HG03045 (cell line): Measurements from ENCODE around the gene DCLK2.
A peak's percentile ranks its signal among the peaks of the same experiment; 100 is the strongest.

Experiments
- ATAC-seq: cut with Tn5 transposase; IDR thresholded peaks from one replicate; pipeline ENCODE4 v1.9.1; 2021; ENCODE audit warnings: mild to moderate bottlenecking, moderate library complexity; ENCODE audit not compliant: unreplicated experiment

Gene DCLK2

DNA sequence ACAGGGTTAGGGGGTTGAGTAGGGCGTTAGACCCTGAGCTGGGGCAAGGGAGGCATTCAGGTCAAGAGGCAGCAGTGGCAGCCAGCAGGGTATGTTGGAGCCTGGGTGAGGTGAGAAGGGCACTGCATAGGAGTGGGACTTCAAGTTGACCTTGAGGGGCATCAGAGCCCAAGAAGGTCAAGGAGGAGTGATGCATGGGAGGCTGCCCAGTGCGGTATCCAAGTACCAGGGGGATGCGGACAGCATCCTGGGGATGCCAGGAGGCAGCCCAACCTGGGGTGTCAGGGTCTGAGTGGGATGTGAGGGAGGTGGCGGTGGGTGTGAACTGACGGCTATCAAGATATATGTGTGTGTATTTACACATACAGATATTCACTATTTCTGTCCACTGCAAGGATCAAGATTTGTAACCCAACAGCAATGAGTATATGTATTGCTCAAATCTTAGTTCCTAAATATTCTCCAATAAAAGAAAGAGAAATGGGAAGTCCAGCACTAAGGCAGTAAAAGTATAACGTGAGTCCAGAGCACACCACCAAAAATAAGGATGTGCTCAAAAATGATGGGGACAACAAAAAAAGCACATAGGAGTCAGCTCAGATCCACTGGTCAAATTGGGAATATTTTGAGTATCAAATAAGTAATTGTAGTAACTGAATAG lies 9.8 kb upstream of the DCLK2 start:
- no peak for ATAC-seq

DNA sequence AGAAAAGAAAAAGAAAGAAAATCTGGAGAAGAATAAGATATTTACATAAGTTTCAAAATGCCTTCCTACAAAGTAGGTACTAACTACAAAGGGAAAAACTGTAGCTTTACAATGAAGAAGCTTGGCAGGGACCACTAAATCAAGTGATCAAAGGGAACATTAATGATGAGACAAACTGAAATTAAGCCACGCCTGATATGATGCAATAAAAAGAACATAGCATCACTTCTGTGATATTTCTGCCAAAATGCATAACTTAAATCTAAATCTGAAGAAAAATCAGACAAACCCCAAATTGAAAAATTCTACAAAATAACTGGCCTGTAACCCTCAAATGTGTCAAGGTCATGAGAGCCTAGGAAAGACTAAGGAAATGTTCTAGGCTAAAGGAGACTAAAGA lies 8.9 kb upstream of the DCLK2 start:
- ATAC-seq, result no peak

DNA sequence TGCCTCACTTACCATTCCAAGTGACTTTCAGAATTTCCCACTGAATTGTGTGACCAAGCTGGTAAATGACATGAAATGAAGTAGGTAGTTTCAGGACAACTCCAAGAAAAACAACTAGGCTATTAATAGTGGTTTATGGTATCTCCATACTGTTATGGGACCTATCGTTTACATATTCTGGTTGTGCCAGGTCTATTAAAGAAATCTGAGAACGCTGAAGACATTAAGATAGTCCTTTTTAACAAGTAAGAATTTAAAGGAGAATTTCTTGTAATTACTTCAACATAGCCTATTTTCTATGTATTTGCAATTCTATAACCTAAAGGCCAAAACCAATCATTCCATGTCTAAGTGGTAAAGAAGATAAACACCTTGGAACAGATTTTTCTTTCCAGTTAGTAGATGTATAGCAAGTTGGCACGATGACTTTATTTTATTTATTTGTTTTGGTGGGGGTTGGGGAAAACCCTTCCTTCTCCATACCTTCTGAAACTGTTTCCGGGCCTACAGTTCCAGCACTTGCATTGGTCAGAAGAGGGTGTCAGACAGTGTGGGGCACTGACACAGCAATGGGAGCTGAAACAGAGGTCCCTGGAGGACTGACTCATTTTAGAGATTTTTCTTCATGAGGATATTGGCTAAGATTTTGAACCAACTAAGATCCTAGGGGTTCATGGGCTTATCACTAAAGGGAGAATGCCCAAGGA lies 7.6 kb upstream of the DCLK2 start:
- ATAC-seq, result no peak

DNA sequence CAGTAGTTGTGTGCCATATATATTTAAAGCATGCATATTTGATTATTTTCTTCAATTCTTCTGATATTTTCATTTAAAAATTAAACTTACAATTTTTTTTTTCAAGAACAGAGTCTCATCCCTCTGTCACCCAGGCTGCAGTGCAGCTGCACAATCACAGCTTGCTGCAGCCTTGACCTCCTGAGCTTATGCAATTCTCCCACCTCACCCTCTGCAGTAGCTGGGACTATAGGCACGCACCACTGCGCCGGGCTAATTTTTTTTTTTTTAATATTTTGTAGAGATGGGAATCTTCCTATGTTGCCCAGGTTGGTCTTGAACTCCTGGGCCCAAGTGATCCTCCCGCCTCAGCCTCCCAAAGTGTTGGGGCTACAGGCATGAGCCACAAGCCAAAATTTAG lies 5.8 kb upstream of the DCLK2 start:
- no peak for ATAC-seq

DNA sequence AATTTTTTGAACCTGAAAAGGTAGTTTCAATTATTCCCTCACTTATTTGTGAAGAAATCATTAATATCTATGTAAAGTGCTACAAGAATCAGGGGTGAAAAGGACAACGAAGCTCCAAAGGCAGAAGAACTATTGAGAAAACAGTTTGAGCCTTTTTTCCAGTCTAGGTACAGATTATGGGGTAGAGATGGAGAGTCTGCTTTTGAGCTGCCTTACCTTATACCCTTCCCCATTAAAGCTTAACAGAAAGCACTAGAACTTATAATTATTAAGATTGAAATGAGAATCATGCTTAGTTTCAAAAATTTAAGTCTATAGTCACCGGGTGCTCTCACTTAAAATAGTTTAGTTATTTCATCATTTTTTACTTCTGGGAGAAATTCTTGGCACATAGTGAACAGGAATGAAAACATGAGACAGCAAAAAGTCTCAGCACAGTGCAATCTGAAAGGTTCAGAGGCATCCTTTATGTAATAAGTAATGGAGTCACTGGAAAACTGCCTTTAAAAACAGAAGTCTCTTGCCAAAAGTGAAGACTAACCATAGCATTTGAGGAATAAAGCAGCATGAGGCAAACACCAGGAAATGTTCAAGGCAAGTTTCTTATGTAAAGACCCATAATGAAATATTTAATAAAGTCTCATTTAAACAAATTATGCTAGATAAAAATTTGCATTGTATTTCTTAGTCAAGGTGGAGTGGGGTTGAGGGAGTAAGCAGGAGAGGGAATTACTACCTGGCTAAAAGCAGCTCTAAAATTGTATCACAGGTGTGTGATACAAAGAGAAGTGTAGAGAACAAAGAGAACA lies 5.1 kb upstream of the DCLK2 start:
- no peak for ATAC-seq

DNA sequence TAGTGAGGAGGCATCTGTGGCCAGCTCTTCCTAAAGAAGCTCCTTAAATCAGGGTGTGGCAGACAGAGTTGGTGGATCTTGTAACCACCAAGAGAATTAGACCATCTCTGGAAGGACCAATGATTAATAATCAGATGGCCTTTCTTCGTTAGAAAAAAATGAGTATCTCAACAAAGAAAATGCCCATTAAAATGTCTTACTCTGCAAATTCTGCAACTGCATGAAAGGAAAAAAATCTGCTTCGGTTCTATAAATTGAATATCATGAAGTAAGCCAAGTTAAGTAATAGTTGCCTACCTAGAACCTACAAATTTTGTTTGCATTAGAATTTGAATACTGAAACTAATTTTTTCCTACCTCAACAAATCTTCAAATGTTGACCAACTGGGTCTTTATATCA lies 4.2 kb upstream of the DCLK2 start:
- ATAC-seq, result no peak

DNA sequence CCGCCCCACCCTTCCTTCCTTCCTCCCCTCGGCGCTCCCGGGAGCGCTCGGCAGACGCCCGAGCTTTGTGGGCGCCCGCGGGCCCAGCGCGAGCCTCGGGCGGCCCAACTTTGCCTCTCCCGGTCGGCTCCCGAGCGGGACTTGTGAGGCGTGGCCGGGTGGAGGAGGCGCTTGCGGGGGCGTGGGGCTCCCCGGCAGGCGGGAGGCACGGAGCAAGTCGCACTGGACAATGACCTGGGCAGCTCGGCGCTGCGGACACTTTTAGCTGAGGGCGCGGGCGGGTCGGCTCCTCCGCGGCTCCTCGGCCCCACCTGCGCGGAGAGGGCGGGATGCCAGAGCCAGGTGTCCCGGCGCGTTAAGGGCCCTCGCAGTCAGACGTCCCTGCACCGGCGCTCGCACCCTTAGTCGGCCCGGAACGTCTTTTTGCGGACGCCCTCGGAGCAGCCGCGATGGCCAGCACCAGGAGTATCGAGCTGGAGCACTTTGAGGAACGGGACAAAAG lies 385 bp downstream of the DCLK2 start:
- no peak for ATAC-seq

DNA sequence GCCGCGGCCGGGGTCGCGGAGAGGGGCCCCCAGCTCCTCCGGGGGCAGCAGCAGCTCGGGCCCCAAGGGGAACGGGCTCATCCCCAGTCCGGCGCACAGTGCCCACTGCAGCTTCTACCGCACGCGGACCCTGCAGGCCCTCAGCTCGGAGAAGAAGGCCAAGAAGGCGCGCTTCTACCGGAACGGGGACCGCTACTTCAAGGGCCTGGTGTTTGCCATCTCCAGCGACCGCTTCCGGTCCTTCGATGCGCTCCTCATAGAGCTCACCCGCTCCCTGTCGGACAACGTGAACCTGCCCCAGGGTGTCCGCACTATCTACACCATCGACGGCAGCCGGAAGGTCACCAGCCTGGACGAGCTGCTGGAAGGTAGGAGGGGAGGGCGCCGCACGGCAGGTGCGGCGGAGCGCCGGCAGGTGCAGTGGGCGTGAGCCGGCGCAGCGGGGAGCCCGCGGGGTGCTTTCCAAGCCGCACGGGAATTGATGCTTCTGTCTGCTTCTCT lies 886 bp downstream of the DCLK2 start:
- no peak for ATAC-seq

DNA sequence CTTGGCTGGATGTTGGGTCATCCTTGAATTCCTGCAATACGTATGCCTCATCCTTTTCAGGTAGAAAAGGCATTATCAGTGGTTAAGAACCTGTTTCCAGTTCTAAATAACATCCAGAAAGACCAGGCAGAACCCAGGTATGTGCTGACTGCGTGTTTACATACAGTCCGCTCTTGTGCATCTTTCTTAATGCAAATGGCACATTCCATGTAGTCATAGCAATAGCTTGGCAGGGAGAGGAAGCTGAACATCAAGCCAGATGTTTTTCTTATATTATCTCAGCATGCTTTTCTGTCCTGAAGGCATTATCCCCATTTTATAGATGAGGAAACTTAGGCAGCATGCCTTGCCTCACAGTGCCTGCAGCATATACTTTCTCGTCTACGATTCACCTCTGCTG lies 2.1 kb downstream of the DCLK2 start:
- no peak for ATAC-seq

DNA sequence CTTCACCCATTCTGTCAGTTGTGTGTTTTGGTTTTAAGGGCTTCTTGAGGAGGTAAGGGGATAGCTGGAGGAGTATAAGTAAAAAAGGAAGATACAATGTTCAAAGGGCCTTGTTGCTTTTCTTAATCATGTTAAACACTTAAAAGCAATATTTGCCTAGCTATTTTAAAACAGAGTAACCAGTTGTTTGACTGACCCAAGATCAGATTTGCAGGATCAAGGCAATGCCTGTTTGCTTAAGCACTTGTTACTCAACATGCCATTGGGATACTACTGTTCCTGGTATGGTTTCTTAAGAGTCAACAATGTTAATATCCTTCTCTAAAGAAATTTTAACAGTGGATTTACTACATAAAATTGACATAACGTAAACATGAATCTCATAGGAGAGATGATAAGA lies 2.6 kb downstream of the DCLK2 start:
- no peak for ATAC-seq

DNA sequence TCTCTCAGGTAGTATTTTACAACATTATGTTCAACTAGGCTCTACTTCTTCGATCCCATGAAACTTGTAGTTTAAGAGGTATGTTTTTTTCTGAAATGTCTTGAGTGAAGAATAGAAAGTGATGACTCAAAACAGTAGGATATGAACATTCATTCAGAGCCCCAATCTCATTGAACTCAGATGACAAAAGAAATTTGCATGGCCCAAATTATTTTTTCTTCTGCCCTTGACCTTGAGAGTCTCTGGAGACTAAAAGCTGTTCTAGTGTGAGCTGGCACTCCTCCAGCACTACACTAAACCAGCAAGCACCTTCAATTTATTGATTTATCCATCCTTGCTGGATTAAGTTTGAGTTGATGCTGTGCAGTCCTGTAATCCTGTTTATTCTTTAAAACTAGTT lies 4.0 kb downstream of the DCLK2 start:
- peak; percentile 45 for ATAC-seq

DNA sequence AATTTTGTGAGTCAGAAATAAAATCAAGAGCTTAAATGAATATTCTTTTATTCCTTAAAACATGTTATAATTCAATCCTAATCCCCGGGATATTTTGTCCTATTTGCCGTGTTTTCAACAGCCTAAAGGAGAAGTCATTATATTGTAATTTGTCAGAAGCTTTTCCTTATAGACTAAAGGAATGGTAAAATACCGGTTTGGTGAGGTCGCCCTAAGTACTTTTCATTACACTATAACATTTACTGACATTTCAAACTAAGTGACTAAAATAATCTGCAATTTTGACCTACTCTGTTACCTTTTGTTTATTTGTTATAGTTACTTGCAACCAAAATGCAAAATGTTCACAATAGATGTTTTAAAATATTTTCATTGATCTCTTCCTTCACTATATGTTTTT lies 8.8 kb downstream of the DCLK2 start:
- no peak for ATAC-seq

DNA sequence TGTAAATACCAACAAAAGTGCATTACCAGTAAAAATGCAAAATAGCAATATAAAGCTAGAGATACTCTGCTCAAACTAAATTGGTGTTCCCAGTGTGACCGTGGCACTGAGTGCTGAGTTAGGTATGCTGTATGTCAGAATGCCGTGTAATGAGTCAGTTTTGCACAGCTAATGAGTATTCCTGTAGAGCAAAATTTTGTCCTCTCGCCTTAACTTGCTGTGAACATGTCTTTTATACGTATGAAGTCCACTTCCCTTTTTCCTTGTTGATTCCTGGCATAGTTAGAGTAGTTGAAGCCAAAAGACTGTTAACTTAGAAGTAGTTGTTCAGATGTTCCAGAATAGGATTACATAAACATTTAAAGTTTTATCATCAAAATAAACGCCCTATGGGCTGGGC lies 11.5 kb downstream of the DCLK2 start:
- no peak for ATAC-seq

DNA sequence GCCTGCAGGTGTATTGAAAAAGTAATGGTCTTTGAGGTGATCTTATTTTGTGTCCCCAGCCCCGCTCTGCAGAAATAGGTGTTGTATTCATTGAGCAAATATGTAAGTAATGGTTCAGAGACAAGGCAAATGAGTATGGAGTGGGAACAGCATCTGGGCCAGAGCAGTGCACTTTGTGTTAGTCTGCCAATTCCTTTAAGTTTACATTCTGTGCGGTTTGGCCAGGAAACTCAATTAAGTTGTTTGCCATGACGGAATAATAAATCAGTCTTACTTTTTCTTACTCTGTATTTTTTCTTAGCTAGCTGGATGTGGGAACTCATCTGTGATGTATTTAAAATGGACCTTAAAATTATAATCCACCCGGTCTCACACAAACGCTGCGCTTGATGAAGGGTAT lies 12.6 kb downstream of the DCLK2 start:
- no peak for ATAC-seq

DNA sequence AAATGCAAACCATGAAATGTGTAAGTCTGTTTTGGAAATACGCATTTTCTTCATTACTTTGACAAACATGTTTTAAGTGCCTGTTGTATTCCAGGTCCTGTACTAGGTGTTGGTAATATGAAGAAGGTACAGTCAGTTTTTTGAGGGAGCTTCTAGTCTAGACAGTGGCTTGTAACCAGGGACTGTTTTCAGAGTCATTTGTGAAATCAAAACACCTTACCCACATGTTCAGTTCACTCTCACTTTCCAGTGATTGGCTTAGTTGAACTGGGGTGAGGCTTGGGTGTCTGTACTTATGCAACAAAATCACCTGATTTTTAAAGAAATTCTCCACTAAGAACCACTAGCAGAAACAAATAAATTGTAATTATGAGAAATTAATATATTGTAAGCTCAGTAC lies 16.4 kb downstream of the DCLK2 start:
- ATAC-seq, result no peak

DNA sequence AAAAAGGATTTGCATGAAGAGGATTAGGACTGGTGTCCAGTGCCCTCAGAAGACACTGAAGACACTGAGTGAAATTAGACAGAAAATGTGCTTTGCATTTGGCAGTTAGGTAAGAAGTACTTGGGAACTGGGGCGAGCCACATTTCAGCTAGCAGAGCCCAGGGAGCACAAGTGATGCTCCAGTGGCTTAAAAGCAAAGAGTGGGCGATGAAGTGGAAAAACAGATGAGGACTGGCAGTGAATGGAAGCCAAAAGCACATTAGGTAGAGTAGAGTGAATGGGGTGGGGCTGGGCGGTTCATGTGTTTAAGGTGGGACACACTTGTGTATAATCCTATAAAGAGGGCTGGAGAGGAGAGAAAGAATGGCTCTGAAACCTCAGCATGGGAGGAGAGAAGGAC lies 18.4 kb downstream of the DCLK2 start:
- no peak for ATAC-seq

DNA sequence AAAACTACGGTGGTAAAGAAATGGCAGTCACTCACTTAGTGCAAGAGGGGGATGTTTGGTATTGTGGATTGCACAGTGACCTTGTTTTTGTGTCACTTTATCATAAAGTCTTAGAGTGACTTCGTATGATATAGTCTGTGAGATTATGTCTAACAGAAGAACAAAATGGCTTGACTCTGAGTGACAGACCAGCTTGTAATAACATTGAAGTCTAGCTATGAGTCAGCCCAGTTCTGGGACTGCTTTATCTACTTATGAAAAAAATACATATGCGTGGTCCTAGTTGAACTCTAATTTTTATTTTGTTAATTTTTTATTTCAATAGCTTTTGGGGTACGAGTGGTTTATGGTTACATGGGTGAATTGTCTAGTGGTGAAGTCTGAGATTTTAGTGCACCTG lies 20.0 kb downstream of the DCLK2 start:
- no peak for ATAC-seq

DNA sequence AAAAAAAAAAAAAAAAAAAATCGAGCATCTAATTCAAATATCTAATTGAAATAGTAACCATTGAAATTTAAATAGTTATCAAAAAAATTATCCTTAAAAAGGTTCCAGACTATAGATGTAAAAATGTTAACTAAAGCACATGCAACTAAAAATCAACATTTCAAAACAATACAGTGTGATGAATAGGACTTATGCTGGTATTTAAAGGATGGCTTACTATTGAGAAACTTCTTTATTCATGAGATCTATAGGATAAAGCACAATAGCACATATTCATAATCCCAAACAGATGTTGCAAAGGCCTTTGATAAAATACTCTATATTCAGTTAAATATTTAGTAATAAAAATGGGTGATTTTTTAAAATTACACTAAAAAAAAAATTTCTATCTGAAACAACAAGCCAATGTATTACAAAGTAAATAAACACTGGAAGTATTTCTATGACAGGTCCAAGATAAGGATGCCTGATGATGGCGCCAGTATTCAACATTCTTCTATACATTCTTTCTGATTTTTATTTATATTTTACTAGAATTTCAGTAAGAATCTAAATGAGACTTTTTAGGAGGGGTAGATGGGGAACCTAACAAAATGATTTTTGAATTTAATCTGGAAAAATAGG lies 26.3 kb downstream of the DCLK2 start:
- ATAC-seq, result no peak

DNA sequence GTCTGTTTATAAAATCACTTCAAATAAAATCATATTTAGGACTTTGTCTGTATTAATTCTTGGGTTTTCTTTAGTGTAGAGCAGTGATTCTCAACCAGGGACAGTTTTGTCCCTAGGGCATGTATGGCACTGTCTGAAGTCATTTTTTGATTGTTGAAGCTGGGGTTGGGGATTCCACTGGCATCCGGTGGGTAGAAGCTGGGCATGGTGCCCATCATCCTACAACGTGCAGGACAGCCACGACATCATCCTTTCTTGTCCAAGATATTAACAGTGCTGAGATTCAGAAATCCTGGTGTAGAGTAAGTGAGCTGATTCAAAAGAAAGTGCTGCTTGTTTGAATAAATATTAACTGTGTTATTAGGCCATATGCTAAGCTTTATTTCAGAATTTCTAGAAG lies 28.6 kb downstream of the DCLK2 start:
- ATAC-seq, result no peak

DNA sequence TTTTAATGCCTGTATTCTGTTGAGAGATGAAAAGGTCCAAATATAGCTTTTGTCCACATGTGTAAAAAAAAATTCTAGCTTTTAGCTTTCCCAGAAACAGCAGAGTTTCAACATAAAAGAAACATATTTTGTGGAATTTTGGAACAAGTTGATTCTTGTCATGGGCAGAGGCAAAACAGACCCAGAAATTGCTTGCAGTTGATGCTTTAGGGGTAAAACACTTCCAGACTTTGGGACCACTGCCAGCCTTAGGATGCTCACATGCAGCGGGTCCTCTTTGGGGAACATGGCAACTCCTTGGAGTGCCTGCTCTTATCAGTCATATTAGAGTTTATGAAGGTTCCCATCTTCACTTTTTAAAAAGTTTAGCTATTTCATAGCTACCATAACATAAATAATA lies 30.4 kb downstream of the DCLK2 start:
- ATAC-seq, result no peak

DNA sequence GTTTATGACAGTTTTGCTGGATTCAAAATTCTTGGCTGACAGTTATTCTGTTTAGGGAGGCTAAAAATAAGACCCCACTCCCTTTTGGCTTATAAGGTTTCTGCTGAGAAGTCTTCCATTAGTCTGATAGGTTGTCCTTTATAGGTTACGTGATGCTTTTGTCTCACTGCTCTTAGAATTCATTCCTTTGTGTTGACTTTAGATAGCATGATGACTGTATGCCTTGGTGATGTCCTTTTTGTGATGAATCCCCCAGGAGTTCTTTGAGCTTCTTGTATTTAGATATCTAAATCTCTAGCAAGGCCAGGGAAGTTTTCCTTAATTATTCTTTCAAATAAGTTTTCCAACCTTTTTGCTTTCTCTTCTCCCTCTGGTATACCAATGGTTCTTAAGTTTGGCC lies 36.4 kb downstream of the DCLK2 start:
- ATAC-seq, result no peak
